Uterus (tissue), 2 donors: ENCODE measurements around the gene CPA4.

Experiments used
- POLR2A ChIP-seq, 2 donors: fragments of 450-650 bp; IDR thresholded peaks; one replicate each; pipeline ENCODE4 v1.6.1; 2016; ENCODE audit warnings: antibody characterized with exemption in 2 of 2, mild to moderate bottlenecking in 1 of 2, moderate library complexity in 1 of 2
- TF ChIP-seq, protein P1 (sequence below), 4 experiments: fragments of 200-600 bp in 2 of 4; fragments of 450-650 bp in 2 of 4; sonication (generic) in 2 of 4; IDR thresholded peaks; one replicate each; pipeline ENCODE4 v1.5.1; 2016 to 2019; ENCODE audit warnings: antibody characterized with exemption in 4 of 4, mild to moderate bottlenecking in 2 of 4, moderate library complexity in 1 of 4

DNA sequence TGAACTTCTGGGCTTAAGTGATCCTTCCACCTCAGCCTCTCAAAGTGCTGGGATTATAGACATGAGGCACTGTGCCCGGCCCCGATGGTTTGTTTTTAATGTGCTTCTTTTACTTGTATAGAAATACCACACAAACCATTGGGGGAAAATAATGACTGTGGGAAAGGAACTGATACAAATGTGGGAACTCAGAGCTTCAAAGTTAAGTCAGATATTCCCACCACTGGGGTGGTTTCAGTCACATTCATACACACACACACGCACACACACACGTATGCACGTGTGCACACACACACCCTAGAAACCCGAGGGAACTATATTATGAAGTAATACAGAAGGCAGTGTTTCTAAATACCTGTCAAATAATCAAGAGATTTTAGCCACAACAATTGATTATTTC, 17.0 kb downstream of the CPA4 start:
- TF ChIP-seq, protein P1, sequence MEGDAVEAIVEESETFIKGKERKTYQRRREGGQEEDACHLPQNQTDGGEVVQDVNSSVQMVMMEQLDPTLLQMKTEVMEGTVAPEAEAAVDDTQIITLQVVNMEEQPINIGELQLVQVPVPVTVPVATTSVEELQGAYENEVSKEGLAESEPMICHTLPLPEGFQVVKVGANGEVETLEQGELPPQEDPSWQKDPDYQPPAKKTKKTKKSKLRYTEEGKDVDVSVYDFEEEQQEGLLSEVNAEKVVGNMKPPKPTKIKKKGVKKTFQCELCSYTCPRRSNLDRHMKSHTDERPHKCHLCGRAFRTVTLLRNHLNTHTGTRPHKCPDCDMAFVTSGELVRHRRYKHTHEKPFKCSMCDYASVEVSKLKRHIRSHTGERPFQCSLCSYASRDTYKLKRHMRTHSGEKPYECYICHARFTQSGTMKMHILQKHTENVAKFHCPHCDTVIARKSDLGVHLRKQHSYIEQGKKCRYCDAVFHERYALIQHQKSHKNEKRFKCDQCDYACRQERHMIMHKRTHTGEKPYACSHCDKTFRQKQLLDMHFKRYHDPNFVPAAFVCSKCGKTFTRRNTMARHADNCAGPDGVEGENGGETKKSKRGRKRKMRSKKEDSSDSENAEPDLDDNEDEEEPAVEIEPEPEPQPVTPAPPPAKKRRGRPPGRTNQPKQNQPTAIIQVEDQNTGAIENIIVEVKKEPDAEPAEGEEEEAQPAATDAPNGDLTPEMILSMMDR (IDR thresholded peaks at IDR 0.05) = no peak
- no peak for TF ChIP-seq POLR2A (IDR thresholded peaks at IDR 0.05)
